Astrocyte (in vitro differentiated cells and primary cell): ENCODE data around the gene CBR4.

Experiments used
- EZH2 ChIP-seq: IDR thresholded peaks from 2 replicates; pipeline ENCODE4 v1.6.1; 2012; ENCODE audit warnings: mild to moderate bottlenecking, low read length, inconsistent platforms; ENCODE audit not compliant: insufficient read depth
- TF ChIP-seq, protein P1 (sequence below): IDR thresholded peaks from 2 replicates; pipeline ENCODE4 v1.5.1; 2011; ENCODE audit warnings: low read depth, mild to moderate bottlenecking, inconsistent platforms, low read length, moderate library complexity; ENCODE audit not compliant: insufficient read depth

DNA sequence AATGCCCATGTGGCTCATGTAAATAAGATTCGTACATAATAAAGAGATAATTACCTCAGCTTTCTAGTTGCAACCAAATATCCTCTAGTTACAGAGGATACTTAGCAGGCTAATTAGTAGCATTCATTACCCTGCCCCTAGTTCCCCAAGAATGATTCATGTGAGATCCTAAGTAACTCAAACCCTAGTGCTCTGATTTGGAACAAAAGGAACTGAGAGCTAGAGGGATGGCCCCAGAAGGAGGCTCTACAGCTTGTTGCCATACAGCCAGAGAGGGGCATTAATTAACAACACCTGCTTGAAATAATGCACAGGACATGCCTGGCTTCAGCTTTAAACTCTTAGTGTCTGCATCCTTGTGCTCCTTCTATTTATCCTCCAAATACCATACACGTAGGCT, 32.6 kb upstream of the CBR4 start:
- TF ChIP-seq, protein P1, sequence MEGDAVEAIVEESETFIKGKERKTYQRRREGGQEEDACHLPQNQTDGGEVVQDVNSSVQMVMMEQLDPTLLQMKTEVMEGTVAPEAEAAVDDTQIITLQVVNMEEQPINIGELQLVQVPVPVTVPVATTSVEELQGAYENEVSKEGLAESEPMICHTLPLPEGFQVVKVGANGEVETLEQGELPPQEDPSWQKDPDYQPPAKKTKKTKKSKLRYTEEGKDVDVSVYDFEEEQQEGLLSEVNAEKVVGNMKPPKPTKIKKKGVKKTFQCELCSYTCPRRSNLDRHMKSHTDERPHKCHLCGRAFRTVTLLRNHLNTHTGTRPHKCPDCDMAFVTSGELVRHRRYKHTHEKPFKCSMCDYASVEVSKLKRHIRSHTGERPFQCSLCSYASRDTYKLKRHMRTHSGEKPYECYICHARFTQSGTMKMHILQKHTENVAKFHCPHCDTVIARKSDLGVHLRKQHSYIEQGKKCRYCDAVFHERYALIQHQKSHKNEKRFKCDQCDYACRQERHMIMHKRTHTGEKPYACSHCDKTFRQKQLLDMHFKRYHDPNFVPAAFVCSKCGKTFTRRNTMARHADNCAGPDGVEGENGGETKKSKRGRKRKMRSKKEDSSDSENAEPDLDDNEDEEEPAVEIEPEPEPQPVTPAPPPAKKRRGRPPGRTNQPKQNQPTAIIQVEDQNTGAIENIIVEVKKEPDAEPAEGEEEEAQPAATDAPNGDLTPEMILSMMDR: no peak
- no peak for TF ChIP-seq EZH2
